Activated CD8-positive, alpha-beta memory T cell treated with anti-CD3 and anti-CD28 coated beads for 48 hours (primary cell): Measurements from ENCODE around the gene WDR35.

Experiments
- DNase-seq, 3 experiments: peaks; one replicate each; pipeline ENCODE4 v3.0.0-alpha.2; 2020; ENCODE audit warnings: low read depth in 2 of 3, low spot score in 2 of 3

WDR35 gene

GRCh38 chr2:20011276-20012031 lies 21.5 kb upstream of the WDR35 start:
- no peak for DNase-seq

- DNase-seq = no peak
Observed at GRCh38 chr2:20008703-20009102, 18.8 kb upstream of the WDR35 start.

- DNase-seq = no peak
Observed at GRCh38 chr2:20005891-20006470, 16.1 kb upstream of the WDR35 start.

GRCh38 chr2:20005067-20005627 lies 15.2 kb upstream of the WDR35 start:
- no peak for DNase-seq

- no peak for DNase-seq
Observed at GRCh38 chr2:20001361-20001863, 11.5 kb upstream of the WDR35 start.

- DNase-seq = no peak
Observed at GRCh38 chr2:19993731-19994130, 3.8 kb upstream of the WDR35 start.

GRCh38 chr2:19991895-19992294 lies 2.0 kb upstream of the WDR35 start:
- no peak for DNase-seq

GRCh38 chr2:19990416-19990728 lies 467 bp upstream of the WDR35 start:
- no peak for DNase-seq

- no peak for DNase-seq
Observed at GRCh38 chr2:19989342-19989666, 601 bp downstream of the WDR35 start.

- no peak for DNase-seq
Observed at GRCh38 chr2:19988600-19988999, 1.3 kb downstream of the WDR35 start.

- DNase-seq = no peak
Observed at GRCh38 chr2:19987936-19988335, 2.0 kb downstream of the WDR35 start.

- no peak for DNase-seq
Observed at GRCh38 chr2:19982268-19982667, 7.6 kb downstream of the WDR35 start.

- no peak for DNase-seq
Observed at GRCh38 chr2:19979932-19980331, 10.0 kb downstream of the WDR35 start.

- no peak for DNase-seq
Observed at GRCh38 chr2:19973466-19973865, 16.4 kb downstream of the WDR35 start.

GRCh38 chr2:19971691-19972090 lies 18.2 kb downstream of the WDR35 start:
- DNase-seq = no peak

- no peak for DNase-seq
Observed at GRCh38 chr2:19963386-19963785, 26.5 kb downstream of the WDR35 start.

GRCh38 chr2:19955544-19956422 lies 34.1 kb downstream of the WDR35 start:
- DNase-seq = no peak

- DNase-seq = no peak
Observed at GRCh38 chr2:19949071-19949470, 40.8 kb downstream of the WDR35 start.

- DNase-seq = no peak
Observed at GRCh38 chr2:19947184-19947940, 42.5 kb downstream of the WDR35 start.

GRCh38 chr2:19944205-19944845 lies 45.6 kb downstream of the WDR35 start:
- no peak for DNase-seq

GRCh38 chr2:19943189-19943588 lies 46.7 kb downstream of the WDR35 start:
- DNase-seq = no peak
